ENCODE data around the gene TASOR. TPM values are rescaled to one million over a fixed set of nuclear protein-coding genes. Genes with fewer than 3 reads are reported as not detected.

TASOR gene
- total RNA-seq, 1 donor from 2014 or later = 53.4 TPM

DNA sequence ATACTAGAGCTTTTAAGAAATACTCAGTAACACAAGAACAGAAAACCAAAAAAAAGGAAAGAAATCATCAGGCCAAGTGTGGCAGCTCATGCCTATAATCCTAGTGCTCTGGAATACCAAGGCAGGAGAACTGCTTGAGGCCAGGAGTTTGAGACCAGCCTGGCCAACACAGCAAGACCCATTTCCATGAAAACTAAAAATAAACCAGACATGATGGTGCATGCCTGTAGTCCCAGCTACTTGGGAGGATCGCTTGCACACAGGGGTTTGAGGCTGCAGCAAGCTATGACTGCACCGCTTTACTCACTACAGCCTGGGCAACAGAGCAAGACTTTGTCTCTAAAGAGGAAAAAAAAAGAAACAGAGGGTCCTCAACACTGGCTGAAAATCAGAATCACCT lies 18.2 kb downstream of the TASOR start:
- intact Hi-C loops (cut with DNase I) = no loop called here
- H3K4me1 ChIP-seq = no peaks in the 10 kb centered on the region
- DNase-seq (ENCODE audit: low spot score in 2 of 2) = no peak
- TF ChIP-seq, protein P1, sequence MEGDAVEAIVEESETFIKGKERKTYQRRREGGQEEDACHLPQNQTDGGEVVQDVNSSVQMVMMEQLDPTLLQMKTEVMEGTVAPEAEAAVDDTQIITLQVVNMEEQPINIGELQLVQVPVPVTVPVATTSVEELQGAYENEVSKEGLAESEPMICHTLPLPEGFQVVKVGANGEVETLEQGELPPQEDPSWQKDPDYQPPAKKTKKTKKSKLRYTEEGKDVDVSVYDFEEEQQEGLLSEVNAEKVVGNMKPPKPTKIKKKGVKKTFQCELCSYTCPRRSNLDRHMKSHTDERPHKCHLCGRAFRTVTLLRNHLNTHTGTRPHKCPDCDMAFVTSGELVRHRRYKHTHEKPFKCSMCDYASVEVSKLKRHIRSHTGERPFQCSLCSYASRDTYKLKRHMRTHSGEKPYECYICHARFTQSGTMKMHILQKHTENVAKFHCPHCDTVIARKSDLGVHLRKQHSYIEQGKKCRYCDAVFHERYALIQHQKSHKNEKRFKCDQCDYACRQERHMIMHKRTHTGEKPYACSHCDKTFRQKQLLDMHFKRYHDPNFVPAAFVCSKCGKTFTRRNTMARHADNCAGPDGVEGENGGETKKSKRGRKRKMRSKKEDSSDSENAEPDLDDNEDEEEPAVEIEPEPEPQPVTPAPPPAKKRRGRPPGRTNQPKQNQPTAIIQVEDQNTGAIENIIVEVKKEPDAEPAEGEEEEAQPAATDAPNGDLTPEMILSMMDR (IDR thresholded peaks at IDR 0.05) = no peak
- no peaks in the 10 kb centered on the region for H3K27me3 ChIP-seq
- no peak overlapping the region for H3K27ac ChIP-seq
- H3K36me3 ChIP-seq = peaks cover 76 to 94% of the 10 kb centered on the region in 2 donors
- no peak overlapping the region for H3K4me3 ChIP-seq
- no peaks in the 10 kb centered on the region for H3K9me3 ChIP-seq

GRCh38 chr3:56655709-56656108 lies 27.4 kb downstream of the TASOR start:
- Histone ChIP-seq H3K27ac (no peak overlapping the region), H3K36me3 (peaks cover 46 to 93% of the 10 kb centered on the region in 2 donors), H3K4me3 (no peak overlapping the region), H3K27me3 (no peaks in the 10 kb centered on the region), H3K9me3 (no peaks in the 10 kb centered on the region), H3K4me1 (no peaks in the 10 kb centered on the region)
- intact Hi-C loops (cut with DNase I) = no loop called here
- TF ChIP-seq, protein P1 (IDR thresholded peaks at IDR 0.05) = no peak
- no peak for DNase-seq (ENCODE audit: low spot score in 2 of 2)

GRCh38 chr3:56654460-56654859 lies 28.6 kb downstream of the TASOR start:
- Histone ChIP-seq H3K36me3 (peaks cover 44 to 81% of the 10 kb centered on the region in 2 donors), H3K27ac (no peak overlapping the region), H3K9me3 (no peaks in the 10 kb centered on the region), H3K4me1 (no peaks in the 10 kb centered on the region), H3K27me3 (no peaks in the 10 kb centered on the region), H3K4me3 (no peak overlapping the region)
- intact Hi-C loops (cut with DNase I) = no loop called here
- no peak for DNase-seq (ENCODE audit: low spot score in 2 of 2)
- TF ChIP-seq, protein P1 (IDR thresholded peaks at IDR 0.05) = no peak

GRCh38 chr3:56645407-56645806 lies 37.7 kb downstream of the TASOR start:
- DNase-seq (ENCODE audit: low spot score in 2 of 2) = no peak
- H3K27me3 ChIP-seq = no peaks in the 10 kb centered on the region
- peaks cover 27 to 59% of the 10 kb centered on the region in 2 donors for H3K36me3 ChIP-seq
- H3K4me1 ChIP-seq = no peaks in the 10 kb centered on the region
- intact Hi-C loops (cut with DNase I) = no loop called here
- TF ChIP-seq, protein P1 (IDR thresholded peaks at IDR 0.05) = no peak
- H3K27ac ChIP-seq = no peak overlapping the region
- no peaks in the 10 kb centered on the region for H3K9me3 ChIP-seq
- no peak overlapping the region for H3K4me3 ChIP-seq

DNA sequence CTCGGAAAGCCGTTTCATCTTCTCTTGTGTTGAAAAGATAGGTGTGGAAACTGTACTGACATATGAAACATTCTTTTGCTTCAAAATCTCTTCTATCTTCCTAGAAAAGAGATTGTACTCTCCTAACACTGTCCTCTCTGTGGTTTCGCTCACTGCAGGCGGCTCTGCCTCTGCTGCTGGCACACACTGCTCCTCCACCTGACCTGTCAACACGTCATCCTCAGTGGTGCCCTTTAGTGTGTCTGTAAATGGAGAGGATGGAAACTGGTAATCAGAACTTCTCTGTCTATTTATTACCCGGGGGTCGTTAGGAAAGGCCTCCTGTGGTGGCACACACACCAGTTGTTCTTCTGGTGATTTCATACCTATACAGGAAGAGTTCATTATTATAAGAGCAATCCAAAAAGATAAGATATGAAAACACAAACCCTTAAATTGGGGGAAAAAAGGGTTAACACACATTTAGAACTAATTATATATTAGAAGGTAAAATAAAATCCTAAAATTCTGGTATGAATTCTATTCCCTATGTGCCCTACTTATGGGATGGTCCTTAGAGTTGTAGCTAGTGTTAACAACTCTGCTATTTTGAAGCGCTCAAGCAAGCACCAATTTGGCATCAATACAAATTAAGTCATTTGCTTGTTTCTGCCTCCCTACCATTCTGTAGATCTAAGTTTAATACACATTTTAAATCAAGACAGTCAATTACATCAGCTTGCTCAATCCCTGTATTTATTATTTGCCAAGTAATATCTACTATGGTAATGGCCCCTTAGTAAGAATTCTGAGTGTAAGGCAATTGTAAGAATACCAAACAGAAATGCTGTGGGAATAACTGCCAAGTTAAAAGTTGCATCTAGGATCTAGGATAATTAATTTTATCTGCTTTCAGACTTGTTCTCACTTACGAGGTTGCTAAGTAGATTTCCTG lies 49.2 kb downstream of the TASOR start:
- no peak overlapping the region for H3K27ac ChIP-seq
- no peak overlapping the region for H3K4me3 ChIP-seq
- intact Hi-C loops (cut with DNase I) = no loop called here
- no peaks in the 10 kb centered on the region for H3K9me3 ChIP-seq
- peaks cover 30 to 56% of the 10 kb centered on the region in 2 donors for H3K36me3 ChIP-seq
- H3K4me1 ChIP-seq = no peaks in the 10 kb centered on the region
- DNase-seq (ENCODE audit: low spot score in 2 of 2) = no peak
- no peaks in the 10 kb centered on the region for H3K27me3 ChIP-seq
- TF ChIP-seq, protein P1 (IDR thresholded peaks at IDR 0.05) = no peak

Other genes starting within 250 kb of the TASOR start
- 0.11 TPM for gene ERC2, start 214.8 kb downstream of the TASOR start, total RNA-seq
- 11.4 TPM for gene CCDC66, start 126.1 kb downstream of the TASOR start, total RNA-seq
- gene ARHGEF3, start 118.7 kb upstream of the TASOR start, total RNA-seq = 16.8 TPM